ENCODE measurements around the gene SNX21.
"Not testable (repeated sequence)": the region's sequence is repeated elsewhere in the genome, so short reads cannot be mapped to it uniquely, and the experiment has no call there.

The SNX21 gene

DNA sequence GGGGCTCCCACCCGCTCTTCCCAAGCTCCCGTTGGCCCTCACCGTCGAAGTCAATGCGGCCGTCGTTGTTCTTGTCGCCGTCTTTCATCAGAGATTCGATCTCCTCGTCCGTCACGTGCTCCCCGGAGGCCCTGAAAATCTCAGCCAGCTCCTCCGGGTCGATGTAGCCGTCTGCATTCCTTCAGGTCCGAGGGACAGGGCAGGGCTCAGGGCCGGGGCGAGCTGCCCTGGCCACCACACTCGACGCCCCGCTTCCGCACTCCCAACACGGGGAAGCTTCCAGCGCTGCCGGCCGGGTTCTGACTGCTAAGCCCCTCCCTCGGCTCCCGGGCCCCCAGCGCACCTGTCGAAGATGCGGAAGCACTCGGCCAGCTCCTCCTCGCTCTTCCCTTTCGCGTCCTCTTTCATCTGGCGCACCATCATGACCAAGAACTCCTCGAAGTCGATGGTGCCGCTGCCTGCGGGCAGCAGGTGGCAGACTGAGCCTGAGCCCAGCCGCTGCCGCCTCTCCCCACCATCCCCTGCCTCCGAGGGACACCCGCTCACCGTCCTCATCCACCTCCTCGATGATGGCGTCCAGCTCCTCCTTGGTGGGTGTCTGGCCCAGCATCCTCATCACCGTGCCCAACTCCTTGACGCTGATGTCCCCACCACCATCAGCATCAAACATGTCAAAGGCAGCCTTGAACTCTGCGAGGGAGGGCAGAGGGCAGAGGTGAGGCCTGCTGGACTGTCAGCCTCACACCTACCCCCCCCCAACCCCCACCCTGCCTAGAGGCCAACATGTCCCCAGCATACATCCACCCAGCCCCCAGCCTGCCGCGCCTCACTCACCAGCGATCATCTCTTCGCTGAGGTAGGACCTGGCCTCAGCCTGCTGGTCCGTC is 9.4 kb upstream of the SNX21 start:
- DNase-seq, result peak; percentile 11

GRCh38 chr20:45826381-45827019 is 7.1 kb upstream of the SNX21 start:
- DNase-seq, result no peak

- DNase-seq, result no peak
Measured at GRCh38 chr20:45827030-45827652, 6.5 kb upstream of the SNX21 start, which contains the start of gene TNNC2. TNNC2 (minus strand) TSS chr20:45827312; CDS start chr20:45827248, 64 bp downstream.

GRCh38 chr20:45827712-45828111 is 5.9 kb upstream of the SNX21 start:
- no peak for DNase-seq

DNA sequence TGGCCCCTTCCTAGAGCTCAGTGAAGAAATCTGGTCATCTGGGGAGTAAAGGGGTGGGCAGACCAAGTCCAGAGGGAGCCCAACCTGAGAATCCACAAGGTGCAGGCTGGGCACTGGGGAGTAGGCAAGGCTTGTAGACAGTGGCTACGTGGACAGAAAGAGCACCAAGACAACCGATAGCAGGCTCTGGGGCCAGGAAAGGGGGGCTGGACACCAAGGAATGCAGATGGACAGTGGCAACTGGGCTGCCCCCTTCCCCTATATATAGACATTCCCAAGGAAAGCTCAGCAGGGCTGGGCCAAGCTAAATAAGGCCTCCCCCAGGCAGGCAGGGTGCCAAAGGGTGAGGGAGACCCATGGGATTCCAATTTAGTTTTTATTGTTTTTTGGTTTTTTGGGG is 5.0 kb upstream of the SNX21 start:
- DNase-seq, result no peak

GRCh38 chr20:45829673-45830106 is 3.9 kb upstream of the SNX21 start:
- DNase-seq, result not testable (repeated sequence)

DNA sequence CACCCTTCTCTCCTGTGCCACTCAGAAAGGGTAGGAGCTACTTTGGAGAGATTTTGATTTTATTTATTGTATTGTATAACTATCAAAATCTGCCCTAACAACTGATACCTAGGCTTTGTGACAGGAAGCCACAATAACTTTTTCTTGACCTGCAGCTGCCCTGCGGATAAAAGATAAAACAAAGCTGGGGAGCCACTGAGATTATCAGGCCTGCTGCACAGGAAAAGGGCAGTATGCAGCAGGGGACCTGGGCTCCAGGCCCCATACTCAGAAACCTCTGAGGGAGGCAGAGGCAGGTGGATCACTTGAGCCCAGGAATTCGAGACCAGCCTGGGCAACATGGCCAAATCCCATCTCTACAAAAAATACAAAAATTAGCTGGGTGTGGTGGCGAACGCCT is 980 bp upstream of the SNX21 start:
- no peak for DNase-seq

DNA sequence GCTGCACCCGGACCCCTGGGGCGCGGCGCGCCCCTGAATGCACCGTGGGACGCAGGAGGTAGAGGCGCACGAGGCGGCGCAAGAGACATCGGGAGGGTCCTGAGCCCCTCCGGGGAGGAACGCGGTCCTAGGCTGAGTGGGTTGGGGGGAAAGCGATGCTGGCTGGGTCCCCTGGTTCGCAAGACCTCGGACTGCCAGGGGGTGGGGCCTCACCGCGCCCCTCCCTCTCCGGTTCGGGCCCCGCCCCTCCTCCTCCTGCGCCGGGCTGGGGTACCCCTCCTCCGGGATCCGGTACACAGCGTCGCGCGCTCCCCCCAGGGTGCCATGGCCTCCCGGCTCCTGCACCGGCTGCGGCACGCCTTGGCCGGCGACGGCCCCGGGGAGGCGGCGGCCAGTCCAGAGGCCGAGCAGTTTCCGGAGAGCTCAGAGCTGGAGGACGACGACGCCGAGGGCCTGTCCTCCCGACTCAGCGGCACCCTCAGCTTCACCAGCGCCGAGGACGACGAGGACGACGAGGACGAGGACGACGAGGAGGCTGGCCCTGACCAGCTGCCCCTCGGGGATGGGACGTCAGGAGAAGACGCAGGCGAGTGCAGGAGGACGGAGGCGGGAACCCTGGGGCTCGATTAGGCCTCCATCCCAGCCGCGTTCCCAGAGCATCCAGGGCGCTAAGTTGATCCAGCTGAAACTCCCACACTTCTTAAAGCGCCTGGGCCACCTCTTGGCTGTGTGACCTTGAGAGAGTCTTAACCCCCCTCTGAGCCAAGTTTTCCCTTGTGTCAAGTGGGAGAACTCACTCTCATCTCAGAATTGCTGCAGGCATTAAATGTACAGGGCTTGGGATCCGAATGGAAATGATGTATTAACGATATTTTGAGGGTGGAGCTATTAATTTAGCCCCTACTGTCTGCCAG is 541 bp downstream of the SNX21 start:
- DNase-seq, result no peak

DNA sequence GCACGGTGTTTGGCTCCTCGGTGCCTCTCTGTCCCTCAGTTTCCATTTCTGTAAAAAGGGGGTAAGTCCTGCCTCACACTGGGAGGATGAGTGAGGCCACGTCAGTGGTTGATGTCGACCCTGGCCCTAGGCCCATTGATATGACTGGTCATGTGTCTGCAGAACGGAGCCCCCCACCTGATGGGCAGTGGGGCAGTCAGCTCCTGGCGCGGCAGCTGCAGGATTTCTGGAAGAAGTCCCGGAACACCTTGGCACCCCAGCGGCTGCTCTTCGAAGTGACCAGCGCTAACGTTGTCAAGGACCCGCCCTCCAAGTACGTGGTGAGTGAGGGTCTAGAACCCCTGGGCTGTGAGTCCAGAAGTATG is 1.2 kb downstream of the SNX21 start:
- no peak for DNase-seq

DNA sequence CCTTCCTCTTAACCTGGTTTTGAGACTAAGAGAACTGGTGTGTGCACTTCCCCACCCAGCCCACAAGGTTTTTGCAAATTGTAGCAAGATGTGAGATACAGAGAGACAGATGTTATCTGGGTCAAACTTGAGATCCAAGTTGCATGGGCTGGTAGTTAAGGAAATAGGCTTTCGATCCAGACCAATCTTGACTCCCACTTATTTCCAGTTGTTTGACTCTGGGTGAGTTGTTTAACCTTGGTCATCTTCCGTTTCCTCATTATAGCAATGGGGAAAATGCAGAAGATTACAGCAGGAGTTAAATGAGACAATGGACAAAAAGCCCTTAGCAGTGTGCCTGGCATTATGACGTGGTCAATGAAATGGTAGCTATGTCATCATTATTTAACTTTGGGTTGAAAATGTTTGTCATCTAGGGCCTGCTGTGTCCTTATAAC is 1.7 kb downstream of the SNX21 start:
- DNase-seq, result no peak

DNA sequence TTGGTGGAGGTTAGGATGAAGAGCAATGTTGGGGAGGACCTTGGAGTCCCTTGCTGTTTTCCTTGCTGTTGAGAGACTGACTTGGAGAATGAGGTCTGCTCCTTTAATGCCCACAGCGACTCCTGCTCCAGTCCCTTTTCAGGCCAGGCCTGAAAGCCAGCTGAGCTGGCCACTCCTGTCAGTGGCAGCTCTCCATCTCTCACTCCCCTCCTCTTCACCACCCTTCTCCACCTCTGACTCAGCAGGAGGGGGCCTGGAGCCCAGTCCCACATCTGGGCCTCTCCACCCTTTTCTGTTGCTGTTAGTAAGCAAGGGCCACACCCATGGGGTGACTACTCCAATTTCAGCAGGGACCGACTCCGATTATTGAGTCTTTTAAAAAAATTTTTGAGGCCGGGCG is 2.2 kb downstream of the SNX21 start:
- DNase-seq, result no peak

DNA sequence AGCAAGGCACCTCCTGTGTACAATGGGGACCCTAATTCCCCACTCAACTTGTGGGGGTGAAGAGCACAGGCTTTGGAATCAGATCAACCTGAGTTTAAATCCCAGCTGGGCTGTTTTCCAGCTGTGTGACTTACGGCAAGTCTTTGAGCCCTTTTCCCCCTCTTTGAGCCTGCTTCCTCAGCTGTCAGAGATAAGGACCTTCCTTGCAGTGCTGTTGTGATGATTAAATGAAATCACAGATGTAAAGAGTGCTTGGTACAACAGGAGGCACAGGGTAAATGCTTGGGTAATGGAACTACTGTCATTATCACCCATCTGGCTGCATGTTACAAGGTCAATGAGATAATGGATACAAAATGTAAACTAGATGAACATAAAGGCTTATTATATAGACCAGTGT is 3.2 kb downstream of the SNX21 start:
- DNase-seq, result no peak

- DNase-seq, result no peak
Measured at GRCh38 chr20:45840700-45841198, 7.2 kb downstream of the SNX21 start.

GRCh38 chr20:45841407-45842129 is 8.0 kb downstream of the SNX21 start:
- no peak for DNase-seq

GRCh38 chr20:45842169-45842812 is 8.7 kb downstream of the SNX21 start:
- DNase-seq, result no peak

DNA sequence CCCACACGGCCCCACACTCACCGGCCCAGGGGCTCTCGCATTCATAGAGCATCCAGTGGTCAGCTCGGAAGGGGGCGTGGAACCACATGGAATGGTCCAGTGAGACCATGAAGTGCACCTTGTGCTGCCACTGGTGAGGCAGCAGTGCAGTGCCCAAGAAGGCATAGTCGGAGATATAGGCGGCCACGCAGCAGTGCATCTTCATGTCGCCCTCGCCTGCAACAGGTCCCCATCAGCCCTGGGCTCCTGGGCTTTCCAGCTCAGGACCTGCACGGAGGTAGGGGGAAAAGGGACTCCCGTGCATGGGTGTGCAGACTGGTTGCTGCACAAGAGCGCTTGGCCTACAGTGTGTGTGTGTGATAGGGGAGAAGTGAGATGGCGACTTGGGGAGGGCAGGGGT is 9.9 kb downstream of the SNX21 start:
- DNase-seq, result no peak

GRCh38 chr20:45845452-45845851 is 11.9 kb downstream of the SNX21 start:
- no peak for DNase-seq

GRCh38 chr20:45848421-45848820 is 14.8 kb downstream of the SNX21 start:
- no peak for DNase-seq

- no peak for DNase-seq
Measured at GRCh38 chr20:45848969-45849582, 15.5 kb downstream of the SNX21 start.

DNA sequence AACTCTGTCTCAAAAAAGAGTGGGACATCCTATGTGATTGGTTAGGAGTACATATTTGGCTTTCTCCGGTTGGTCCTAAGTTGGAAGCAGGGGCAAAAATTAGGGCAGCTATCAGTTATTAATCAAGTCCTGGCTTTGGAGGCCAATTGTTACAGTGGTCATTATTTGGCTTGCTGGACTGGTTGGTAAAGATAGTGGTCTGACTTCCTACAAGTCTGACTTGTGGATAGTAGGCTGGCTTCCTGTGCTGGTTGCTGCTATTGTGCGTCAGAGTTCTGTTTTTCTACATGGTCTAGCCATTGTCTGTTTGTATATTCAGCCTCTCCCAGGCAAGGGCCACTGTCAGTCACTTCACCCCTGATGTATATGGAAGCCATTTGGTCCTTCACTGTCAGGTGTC is 16.6 kb downstream of the SNX21 start:
- DNase-seq, result no peak

GRCh38 chr20:45850926-45851325 is 17.3 kb downstream of the SNX21 start:
- DNase-seq, result no peak

Measured in DMS153 (cell line).